ENCODE data around the gene MXI1.
"Not testable (repeated sequence)": the region's sequence is repeated elsewhere in the genome, so short reads cannot be mapped to it uniquely, and the experiment has no call there.

MXI1 gene

DNA sequence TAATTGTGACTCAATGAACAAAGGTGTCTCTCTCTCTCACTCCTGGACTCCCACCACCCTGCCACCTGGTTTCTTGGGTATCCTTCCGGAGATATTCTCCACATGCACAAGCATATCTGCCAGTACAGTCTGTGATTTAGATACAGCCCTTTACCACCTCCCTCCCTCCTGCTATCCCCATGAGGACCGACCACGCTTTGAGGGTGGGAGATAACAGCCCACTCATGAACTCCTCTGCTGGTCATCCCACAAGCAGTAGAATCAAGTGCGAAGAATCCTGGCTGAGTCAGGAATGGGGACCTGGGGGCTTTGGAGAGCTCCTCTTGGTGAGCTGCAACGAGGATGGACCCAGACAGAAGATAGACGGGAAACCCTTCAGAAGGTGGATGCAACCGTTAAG lies 28.2 kb upstream of the MXI1 start:
- no peaks in the 10 kb centered on the region for H3K27me3 ChIP-seq (ENCODE audit: insufficient read depth, poor library complexity, severe bottlenecking)

DNA sequence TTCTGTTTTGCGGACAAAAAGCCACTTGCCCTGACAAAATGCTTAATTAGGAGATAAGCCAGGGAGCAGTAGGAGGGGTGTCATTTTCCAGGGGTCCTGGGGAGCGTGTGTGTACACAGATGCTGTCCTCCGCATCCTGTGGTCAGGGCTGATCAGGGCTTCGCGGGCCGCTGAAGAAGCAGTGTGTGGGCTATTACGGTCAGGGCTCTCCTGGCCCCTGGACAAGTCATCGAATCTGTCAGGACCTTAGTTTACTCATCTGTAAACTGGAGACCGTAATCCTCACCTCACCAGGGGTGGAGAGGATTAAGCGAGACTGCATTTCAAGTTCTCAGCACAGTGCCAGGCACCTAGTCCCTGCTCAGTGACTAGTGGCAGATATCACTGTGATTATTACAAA lies 26.0 kb upstream of the MXI1 start:
- no peaks in the 10 kb centered on the region for H3K36me3 ChIP-seq (ENCODE audit: low read depth)
- TF ChIP-seq, protein P1, sequence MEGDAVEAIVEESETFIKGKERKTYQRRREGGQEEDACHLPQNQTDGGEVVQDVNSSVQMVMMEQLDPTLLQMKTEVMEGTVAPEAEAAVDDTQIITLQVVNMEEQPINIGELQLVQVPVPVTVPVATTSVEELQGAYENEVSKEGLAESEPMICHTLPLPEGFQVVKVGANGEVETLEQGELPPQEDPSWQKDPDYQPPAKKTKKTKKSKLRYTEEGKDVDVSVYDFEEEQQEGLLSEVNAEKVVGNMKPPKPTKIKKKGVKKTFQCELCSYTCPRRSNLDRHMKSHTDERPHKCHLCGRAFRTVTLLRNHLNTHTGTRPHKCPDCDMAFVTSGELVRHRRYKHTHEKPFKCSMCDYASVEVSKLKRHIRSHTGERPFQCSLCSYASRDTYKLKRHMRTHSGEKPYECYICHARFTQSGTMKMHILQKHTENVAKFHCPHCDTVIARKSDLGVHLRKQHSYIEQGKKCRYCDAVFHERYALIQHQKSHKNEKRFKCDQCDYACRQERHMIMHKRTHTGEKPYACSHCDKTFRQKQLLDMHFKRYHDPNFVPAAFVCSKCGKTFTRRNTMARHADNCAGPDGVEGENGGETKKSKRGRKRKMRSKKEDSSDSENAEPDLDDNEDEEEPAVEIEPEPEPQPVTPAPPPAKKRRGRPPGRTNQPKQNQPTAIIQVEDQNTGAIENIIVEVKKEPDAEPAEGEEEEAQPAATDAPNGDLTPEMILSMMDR (IDR thresholded peaks at IDR 0.05; ENCODE audit: poor library complexity, severe bottlenecking), result no peak
- DNase-seq (ENCODE audit: low spot score) (no peak), ATAC-seq (ENCODE audit: low read depth) (no peak)
- no peaks in the 10 kb centered on the region for H3K4me1 ChIP-seq (ENCODE audit: insufficient read depth, poor library complexity, severe bottlenecking)
- H3K27me3 ChIP-seq (ENCODE audit: insufficient read depth, poor library complexity, severe bottlenecking), result no peaks in the 10 kb centered on the region
- H3K27ac ChIP-seq (ENCODE audit: poor library complexity, severe bottlenecking), result no peak overlapping the region
- no peak overlapping the region for H3K4me3 ChIP-seq (ENCODE audit: severe bottlenecking)
- no peaks in the 10 kb centered on the region for H3K9me3 ChIP-seq (ENCODE audit: severe bottlenecking)

More for the DNA sequence above, 28.2 kb upstream of the MXI1 start:
- H3K27ac ChIP-seq (ENCODE audit: poor library complexity, severe bottlenecking), result no peak overlapping the region
- H3K9me3 ChIP-seq (ENCODE audit: severe bottlenecking), result no peaks in the 10 kb centered on the region
- no peaks in the 10 kb centered on the region for H3K36me3 ChIP-seq (ENCODE audit: low read depth)
- no peak overlapping the region for H3K4me3 ChIP-seq (ENCODE audit: severe bottlenecking)
- DNase-seq (ENCODE audit: low spot score) (no peak), ATAC-seq (ENCODE audit: low read depth) (no peak)
- no peaks in the 10 kb centered on the region for H3K4me1 ChIP-seq (ENCODE audit: insufficient read depth, poor library complexity, severe bottlenecking)
- TF ChIP-seq, protein P1 (IDR thresholded peaks at IDR 0.05; ENCODE audit: poor library complexity, severe bottlenecking), result no peak

DNA sequence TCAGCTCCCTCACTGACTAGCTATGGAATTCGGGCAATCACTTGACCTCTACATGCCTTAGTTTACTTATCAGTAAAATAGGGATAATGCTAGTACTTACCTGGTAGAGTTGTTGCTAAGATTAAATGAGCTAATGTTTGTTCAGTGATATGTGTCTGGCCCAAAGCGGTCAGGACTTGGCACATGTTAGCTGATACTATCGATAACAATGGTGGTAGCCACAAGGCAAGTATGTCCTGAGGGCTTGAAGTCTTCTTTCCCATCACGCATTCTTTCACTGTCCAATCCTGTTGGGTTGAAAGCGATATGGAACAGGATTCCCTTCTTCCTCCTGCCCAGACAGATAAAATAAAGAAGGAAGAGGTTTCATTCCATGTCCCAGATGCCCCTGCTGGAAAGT lies 25.5 kb upstream of the MXI1 start:
- Histone ChIP-seq H3K4me1 (ENCODE audit: insufficient read depth, poor library complexity, severe bottlenecking) (no peaks in the 10 kb centered on the region), H3K36me3 (ENCODE audit: low read depth) (no peaks in the 10 kb centered on the region), H3K4me3 (ENCODE audit: severe bottlenecking) (no peak overlapping the region), H3K9me3 (ENCODE audit: severe bottlenecking) (no peaks in the 10 kb centered on the region), H3K27me3 (ENCODE audit: insufficient read depth, poor library complexity, severe bottlenecking) (no peaks in the 10 kb centered on the region), H3K27ac (ENCODE audit: poor library complexity, severe bottlenecking) (no peak overlapping the region)
- ATAC-seq (ENCODE audit: low read depth) (no peak), DNase-seq (ENCODE audit: low spot score) (no peak)
- TF ChIP-seq, protein P1 (IDR thresholded peaks at IDR 0.05; ENCODE audit: poor library complexity, severe bottlenecking), result no peak

DNA sequence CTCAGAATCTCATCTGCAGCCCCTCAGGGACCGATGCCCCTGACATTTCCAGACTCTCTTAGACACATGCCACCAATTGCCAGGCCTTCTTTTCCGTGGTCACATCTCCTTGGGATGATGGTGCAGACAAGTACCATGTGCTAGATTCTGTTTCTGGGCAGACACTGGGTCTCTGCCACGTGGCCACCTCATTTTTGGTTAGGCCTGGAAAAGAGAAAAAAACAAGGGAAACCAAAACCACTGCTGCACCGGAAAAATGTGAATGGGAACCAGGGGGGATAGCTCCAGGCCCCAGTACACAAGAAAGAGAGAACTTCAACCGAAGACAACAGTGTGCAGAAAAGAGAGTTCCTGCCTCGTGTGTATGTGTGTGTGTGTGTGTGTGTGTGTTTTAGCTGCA lies 23.0 kb upstream of the MXI1 start:
- no peak overlapping the region for H3K4me3 ChIP-seq (ENCODE audit: severe bottlenecking)
- TF ChIP-seq, protein P1 (IDR thresholded peaks at IDR 0.05; ENCODE audit: poor library complexity, severe bottlenecking), result no peak
- DNase-seq (ENCODE audit: low spot score), result no peak
- H3K27me3 ChIP-seq (ENCODE audit: insufficient read depth, poor library complexity, severe bottlenecking), result no peaks in the 10 kb centered on the region
- peaks cover 10% of the 10 kb centered on the region for H3K4me1 ChIP-seq (ENCODE audit: insufficient read depth, poor library complexity, severe bottlenecking)
- ATAC-seq (ENCODE audit: low read depth), result no peak
- no peaks in the 10 kb centered on the region for H3K9me3 ChIP-seq (ENCODE audit: severe bottlenecking)
- no peaks in the 10 kb centered on the region for H3K36me3 ChIP-seq (ENCODE audit: low read depth)
- no peak overlapping the region for H3K27ac ChIP-seq (ENCODE audit: poor library complexity, severe bottlenecking)

DNA sequence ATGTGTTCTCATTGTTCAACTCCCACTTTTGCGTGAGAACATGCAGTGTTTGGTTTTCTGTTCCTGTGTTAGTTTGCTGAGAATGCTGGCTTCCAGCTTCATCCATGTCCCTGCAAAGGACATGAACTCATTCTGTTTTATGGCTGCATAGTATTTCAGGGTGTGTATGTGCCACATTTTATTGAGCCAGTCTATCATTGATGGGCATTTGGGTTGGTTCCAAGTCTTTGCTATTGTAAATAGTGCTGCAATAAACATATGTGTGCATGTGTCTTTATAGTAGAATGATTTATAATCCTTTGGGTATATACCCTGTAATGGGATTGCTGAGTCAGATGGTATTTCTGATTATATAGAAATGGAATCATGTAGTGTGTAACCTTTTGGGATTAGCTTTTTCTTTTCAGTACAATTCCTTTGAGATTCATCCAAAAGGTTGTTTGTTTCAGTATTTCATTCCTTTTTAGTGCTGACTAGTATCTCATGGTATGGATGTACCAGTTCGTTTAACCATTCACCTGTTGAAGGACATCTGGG lies 21.7 kb upstream of the MXI1 start:
- H3K9me3 ChIP-seq (ENCODE audit: severe bottlenecking); H3K27me3 ChIP-seq (ENCODE audit: insufficient read depth, poor library complexity, severe bottlenecking); H3K4me1 ChIP-seq (ENCODE audit: insufficient read depth, poor library complexity, severe bottlenecking); ATAC-seq (ENCODE audit: low read depth); DNase-seq (ENCODE audit: low spot score); H3K27ac ChIP-seq (ENCODE audit: poor library complexity, severe bottlenecking); H3K4me3 ChIP-seq (ENCODE audit: severe bottlenecking); H3K36me3 ChIP-seq (ENCODE audit: low read depth): not testable (repeated sequence)

All from RWPE2 (cell line).